Fibroblast of pulmonary artery (primary cell): ENCODE results near the gene PLEKHO2.

ENCODE experiments used
- DNase-seq: peaks from one replicate; pipeline ENCODE4 v3.0.0-alpha.2; 2010; ENCODE audit warnings: low read depth
- H3K4me3 ChIP-seq: replicated peaks from 2 replicates; pipeline ENCODE4 v1.5.1; 2011; ENCODE audit warnings: low read depth, mild to moderate bottlenecking, control low read depth, low read length, moderate library complexity
- CTCF ChIP-seq: IDR thresholded peaks from 2 replicates; pipeline ENCODE4 v1.5.1; 2011; ENCODE audit warnings: mild to moderate bottlenecking, control low read depth, low read length, inconsistent platforms; ENCODE audit errors: missing control alignments

PLEKHO2 gene

GRCh38 chr15:64806509-64806908, 35.2 kb upstream of the PLEKHO2 start:
- no peak for DNase-seq
- no peak for TF ChIP-seq CTCF
- H3K4me3 ChIP-seq, result no peak overlapping the region

GRCh38 chr15:64807051-64807749, 34.5 kb upstream of the PLEKHO2 start:
- no peak for TF ChIP-seq CTCF
- no peak for DNase-seq
- no peak overlapping the region for H3K4me3 ChIP-seq

GRCh38 chr15:64807751-64808222, 33.9 kb upstream of the PLEKHO2 start:
- DNase-seq, result no peak
- TF ChIP-seq CTCF, result no peak

GRCh38 chr15:64808785-64809453, 32.8 kb upstream of the PLEKHO2 start:
- no peak for TF ChIP-seq CTCF
- H3K4me3 ChIP-seq, result no peak overlapping the region
- no peak for DNase-seq

More at GRCh38 chr15:64807751-64808222, 33.9 kb upstream of the PLEKHO2 start:
- H3K4me3 ChIP-seq, result no peak overlapping the region

GRCh38 chr15:64809649-64810496, 31.8 kb upstream of the PLEKHO2 start:
- H3K4me3 ChIP-seq, result no peak overlapping the region
- DNase-seq, result peak; percentile 77
- TF ChIP-seq CTCF, result peak; percentile 97

- TF ChIP-seq CTCF, result no peak
- no peak overlapping the region for H3K4me3 ChIP-seq
- no peak for DNase-seq
Observed at GRCh38 chr15:64810497-64811326, 31.0 kb upstream of the PLEKHO2 start.
